Endothelial cell of umbilical vein (primary cell): ENCODE data around the gene RASGRP1. TPM values are rescaled to one million over a fixed set of nuclear protein-coding genes. Genes with fewer than 3 reads are reported as not detected.

Experiments used
- BruUV-seq: library from RNA; stranded (reverse); fragments of 400-500 nt; replicated peaks from 2 replicates; lab custom pipeline; 2021; lab: Mats Ljungman, UMichigan
- CTCF ChIA-PET: fragments of 300-600, 350-600 bp; sonication (Branson Sonifier 250); formaldehyde crosslinking; loops from one replicate; lab custom pipeline; 2021; ENCODE audit warnings: antibody characterized with exemption, inconsistent platforms; lab: Charles Lee
- POLR2A ChIA-PET: fragments of 300-600, 350-600 bp; sonication (Branson Sonifier 250); formaldehyde crosslinking; loops from one replicate; lab custom pipeline; 2021; ENCODE audit warnings: antibody characterized with exemption, inconsistent platforms; lab: Charles Lee
- DNase-seq: peaks from one replicate; pipeline ENCODE4 v3.0.0-alpha.2; 2011; ENCODE audit warnings: low read depth, low spot score
- FAIRE-seq: peaks from 2 replicates; lab custom pipeline; 2011; peaks lifted over from hg19 to GRCh38; lab: Jason Lieb, UNC
- H2AFZ ChIP-seq: 2 replicates; pipeline ENCODE4 v1.6.0; 2012; ENCODE audit warnings: low read depth, low read length, control low read depth, inconsistent platforms
- H3K27ac ChIP-seq: 2 replicates; pipeline ENCODE4 v1.5.1; 2011; ENCODE audit warnings: low read depth, mild to moderate bottlenecking, control low read depth, low read length, moderate library complexity; ENCODE audit not compliant: insufficient read depth
- H3K27me3 ChIP-seq, 2 experiments: 2 replicates each; pipeline versions ENCODE4 v1.6.0 to v1.6.1; 2011; ENCODE audit warnings: low read length in 2 of 2, mixed read lengths in 1 of 2; ENCODE audit not compliant: control insufficient read depth in 2 of 2, insufficient read depth in 2 of 2
- H3K36me3 ChIP-seq, 2 experiments: 2 replicates in 1 of 2; 3 replicates in 1 of 2; pipeline ENCODE4 v1.5.1; 2011; ENCODE audit warnings: low read length in 2 of 2, mild to moderate bottlenecking in 1 of 2, moderate library complexity in 1 of 2; ENCODE audit not compliant: control insufficient read depth in 2 of 2, insufficient read depth in 2 of 2; ENCODE audit errors: extremely low read depth in 1 of 2
- H3K4me1 ChIP-seq: 3 replicates; pipeline ENCODE4 v1.5.1; 2011; ENCODE audit warnings: mild to moderate bottlenecking, low read length; ENCODE audit not compliant: control insufficient read depth, insufficient read depth; ENCODE audit errors: extremely low read depth
- H3K4me2 ChIP-seq: 2 replicates; pipeline ENCODE4 v1.6.1; 2011; ENCODE audit warnings: low read length, control low read depth, mixed read lengths; ENCODE audit not compliant: insufficient read depth
- H3K4me3 ChIP-seq, 3 experiments: fragments of 200-600 bp in 1 of 3; sonication (generic), shearing (Covaris generic) in 1 of 3; replicated peaks in 1 of 3; 2 replicates each; pipeline ENCODE4 v1.5.1; 2011 to 2016; ENCODE audit warnings: control low read depth in 3 of 3, low read length in 3 of 3, mild to moderate bottlenecking in 2 of 3, inconsistent platforms in 1 of 3, low read depth in 1 of 3, moderate library complexity in 1 of 3; ENCODE audit not compliant: insufficient read depth in 1 of 3
- H3K79me2 ChIP-seq: 2 replicates; pipeline ENCODE4 v1.6.0; 2012; ENCODE audit warnings: low read length, inconsistent platforms; ENCODE audit not compliant: control insufficient read depth, insufficient read depth
- H3K9ac ChIP-seq: replicated peaks from 2 replicates; pipeline ENCODE3; 2011; ENCODE audit warnings: low read length, control low read depth; ENCODE audit not compliant: insufficient read depth; ENCODE audit errors: extremely low read depth
- H3K9me1 ChIP-seq: replicated peaks from 3 replicates; pipeline ENCODE4 v1.6.0; 2011; ENCODE audit warnings: mild to moderate bottlenecking, low read length; ENCODE audit not compliant: control insufficient read depth, insufficient read depth; ENCODE audit errors: extremely low read depth
- H3K9me3 ChIP-seq: replicated peaks from 2 replicates; pipeline ENCODE4 v1.5.1; 2012; ENCODE audit warnings: low read length, inconsistent platforms; ENCODE audit not compliant: control insufficient read depth, insufficient read depth
- H4K20me1 ChIP-seq: replicated peaks from 2 replicates; pipeline ENCODE3; 2011; ENCODE audit warnings: mild to moderate bottlenecking, low read length; ENCODE audit not compliant: control insufficient read depth, insufficient read depth; ENCODE audit errors: extremely low read depth
- FOS ChIP-seq: IDR thresholded peaks from 2 replicates; pipeline ENCODE4 v1.6.1; 2011; ENCODE audit warnings: mild to moderate bottlenecking, low read length, moderate library complexity, borderline replicate concordance; ENCODE audit not compliant: insufficient read depth
- GATA2 ChIP-seq: IDR thresholded peaks from 2 replicates; pipeline ENCODE4 v1.7.0; 2011; ENCODE audit warnings: low read depth, mild to moderate bottlenecking, moderate library complexity, mixed read lengths, low read length; ENCODE audit not compliant: insufficient read length, insufficient read depth
- MYC ChIP-seq: IDR thresholded peaks from one replicate; pipeline ENCODE4 v1.6.1; 2011; ENCODE audit warnings: mild to moderate bottlenecking, low read depth, low read length
- POLR2A ChIP-seq: IDR thresholded peaks from 2 replicates; pipeline ENCODE4 v1.6.1; 2012; ENCODE audit warnings: low read depth, mild to moderate bottlenecking, control low read depth, low read length
- POLR2AphosphoS5 ChIP-seq: IDR thresholded peaks from 2 replicates; pipeline ENCODE4 v1.6.1; 2012; ENCODE audit warnings: low read depth, mild to moderate bottlenecking, control low read depth, low read length, moderate library complexity; ENCODE audit not compliant: insufficient read depth
- dilution Hi-C: fragments of 300-500 bp; cut with MboI; formaldehyde crosslinking; loops from one replicate; pipeline ENCODE4 v1.15.0; 2019; ENCODE audit warnings: low sequenced_read_pairs; ENCODE audit not compliant: extremely low pct_ligation_motif_present
- intact Hi-C: fragments of 100-400 bp; cut with micrococcal nuclease; formaldehyde crosslinking; loops from one replicate; pipeline ENCODE4 v1.10.0; 2022
- polyA plus RNA-seq, 4 experiments: library from polyadenylated mRNA; depleted of rRNA in 3 of 4; stranded (reverse) in 3 of 4; unstranded in 1 of 4; fragments of >200 nt; gene quantifications; 2 replicates each; pipeline versions ENCODE4 v1.2.1 to v1.2.3, GENCODE V29; 2011 to 2012; ENCODE audit warnings: missing spikeins in 1 of 4
- total RNA-seq: library from RNA; stranded (reverse); gene quantifications from 2 replicates; pipeline ENCODE4 v1.2.3, GENCODE V29; 2021
- TF ChIP-seq, protein P1 (sequence below): IDR thresholded peaks from 2 replicates; pipeline ENCODE4 v1.6.1; 2011; ENCODE audit not compliant: insufficient read depth, insufficient read length
- TF ChIP-seq, protein P2 (sequence below), 2 donors: IDR thresholded peaks; 1 replicate in 1 of 2; 2 replicates in 1 of 2; pipeline ENCODE4 v1.5.1; 2011; ENCODE audit warnings: low read length in 2 of 2, mild to moderate bottlenecking in 2 of 2, moderate library complexity in 2 of 2, control low read depth in 1 of 2, inconsistent platforms in 1 of 2, low read depth in 1 of 2; ENCODE audit not compliant: insufficient read depth in 1 of 2; ENCODE audit errors: extremely low read depth in 1 of 2

Gene RASGRP1
- total and polyA plus RNA-seq, 2 donors (not counting 3 experiments of a cell fraction or from before 2014, with no cell fraction given): 0.15 to 0.38 TPM

DNA sequence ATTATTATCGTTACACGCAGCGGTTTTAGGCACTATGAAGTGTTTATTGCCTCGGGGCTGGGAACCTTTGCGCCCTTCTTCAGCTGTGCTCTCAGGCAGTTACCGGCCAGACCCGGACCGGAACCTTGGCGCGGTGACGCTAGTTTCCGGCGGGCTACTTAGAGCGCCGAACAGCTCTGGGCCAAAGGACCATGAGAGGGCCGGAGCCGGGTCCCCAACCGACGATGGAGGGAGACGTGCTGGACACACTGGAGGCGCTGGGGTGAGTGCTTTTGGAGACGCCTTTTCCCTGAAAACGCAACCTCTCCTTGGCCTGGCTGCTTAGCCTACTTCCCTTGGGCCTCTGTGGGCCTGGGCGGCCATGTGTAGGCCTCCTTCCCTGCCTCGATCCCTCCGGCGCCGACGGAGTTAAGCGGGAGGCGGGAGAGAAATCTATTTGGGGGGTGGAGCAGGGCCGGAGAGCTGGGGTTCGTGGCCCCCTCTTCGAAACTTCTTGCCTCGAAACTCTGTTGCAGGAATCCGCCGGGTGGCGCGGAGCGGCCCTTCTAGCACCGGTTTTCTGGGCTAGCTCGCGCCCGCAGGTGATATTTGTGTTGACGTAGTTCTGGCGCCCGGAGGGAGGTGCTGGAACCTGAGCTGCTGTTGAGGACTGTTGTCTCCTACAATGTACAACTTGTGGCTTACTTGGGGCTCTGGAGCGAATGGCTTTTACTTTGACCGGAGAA is 110.5 kb downstream of the RASGRP1 start, which contains the start of gene FAM98B:
Gene FAM98B (plus strand): TSS at position 157 of the 725 bp plus-strand sequence. CDS start 35 bp downstream, at position 192.
- POLR2A ChIA-PET: interaction anchor here (0.6 kb wide), 1 partner anchor 21 kb away, joined by 4 read pairs; no protein-coding TSS in a partner anchor
- Histone ChIP-seq H3K9me3 (no peaks in the 10 kb centered on the region), H3K27ac (peak within 1 kb of the TSS; percentile 75), H3K27me3 (peaks cover 2 to 19% of the 10 kb centered on the region in 2 experiments), H3K79me2 (peaks cover 48% of the 10 kb centered on the region), H3K9me1 (no peaks in the 10 kb centered on the region), H3K4me3 (peak within 1 kb of the TSS; percentile 54 to 96 (median 83)), H3K9ac (peak within 1 kb of the TSS; percentile 91), H3K4me2 (peak within 1 kb of the TSS; percentile 98), H2AFZ (peak within 1 kb of the TSS; percentile 95), H3K4me1 (peaks cover 9% of the 10 kb centered on the region), H4K20me1 (no peaks in the 10 kb centered on the region), H3K36me3 (no peaks in the 10 kb centered on the region)
- TF ChIP-seq FOS (no peak), MYC (no peak), POLR2AphosphoS5 (peak; percentile 74), GATA2 (no peak), POLR2A (peak; percentile 79)
- TF ChIP-seq, protein P1, sequence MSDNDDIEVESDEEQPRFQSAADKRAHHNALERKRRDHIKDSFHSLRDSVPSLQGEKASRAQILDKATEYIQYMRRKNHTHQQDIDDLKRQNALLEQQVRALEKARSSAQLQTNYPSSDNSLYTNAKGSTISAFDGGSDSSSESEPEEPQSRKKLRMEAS: no peak
- TF ChIP-seq, protein P2, sequence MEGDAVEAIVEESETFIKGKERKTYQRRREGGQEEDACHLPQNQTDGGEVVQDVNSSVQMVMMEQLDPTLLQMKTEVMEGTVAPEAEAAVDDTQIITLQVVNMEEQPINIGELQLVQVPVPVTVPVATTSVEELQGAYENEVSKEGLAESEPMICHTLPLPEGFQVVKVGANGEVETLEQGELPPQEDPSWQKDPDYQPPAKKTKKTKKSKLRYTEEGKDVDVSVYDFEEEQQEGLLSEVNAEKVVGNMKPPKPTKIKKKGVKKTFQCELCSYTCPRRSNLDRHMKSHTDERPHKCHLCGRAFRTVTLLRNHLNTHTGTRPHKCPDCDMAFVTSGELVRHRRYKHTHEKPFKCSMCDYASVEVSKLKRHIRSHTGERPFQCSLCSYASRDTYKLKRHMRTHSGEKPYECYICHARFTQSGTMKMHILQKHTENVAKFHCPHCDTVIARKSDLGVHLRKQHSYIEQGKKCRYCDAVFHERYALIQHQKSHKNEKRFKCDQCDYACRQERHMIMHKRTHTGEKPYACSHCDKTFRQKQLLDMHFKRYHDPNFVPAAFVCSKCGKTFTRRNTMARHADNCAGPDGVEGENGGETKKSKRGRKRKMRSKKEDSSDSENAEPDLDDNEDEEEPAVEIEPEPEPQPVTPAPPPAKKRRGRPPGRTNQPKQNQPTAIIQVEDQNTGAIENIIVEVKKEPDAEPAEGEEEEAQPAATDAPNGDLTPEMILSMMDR (IDR thresholded peaks at IDR 0.05; ENCODE audit: extremely low read depth in 1 of 2, insufficient read depth in 1 of 2, low read depth in 1 of 2, low read length in 2 of 2): no peak
- FAIRE-seq: peak; percentile 55
- intact Hi-C loops: no loop called here
- DNase-seq: peak; percentile 86
- dilution Hi-C loops: no loop called here
- CTCF ChIA-PET: interaction anchor here (0.7 to 2.5 kb wide), 14 partner anchors 10 to 472 kb away, joined by 3 to 26 read pairs (median 6); no protein-coding TSS in a partner anchor
- TSS peak; percentile 52 for BruUV-seq
